Right renal cortex interstitium (tissue), 3 donors: Measurements from ENCODE around the gene IGSF9. TPM values are rescaled to one million over a fixed set of nuclear protein-coding genes. Genes with fewer than 3 reads are reported as not detected.

Experiments used
- DNase-seq, 3 donors: peaks; one replicate each; pipeline ENCODE4 v3.0.0-alpha.2; 2013; ENCODE audit warnings: low read depth in 3 of 3, low spot score in 2 of 3
- polyA plus RNA-seq, 3 donors: library from polyadenylated mRNA; unstranded; fragments of 120-200 nt; gene quantifications; one replicate each; pipeline ENCODE4 v1.2.1, GENCODE V29; 2013; ENCODE audit not compliant: insufficient read length in 3 of 3

IGSF9 gene
- polyA plus RNA-seq, 3 donors, result 10.7 to 11.6 (median 11.5) TPM

DNA sequence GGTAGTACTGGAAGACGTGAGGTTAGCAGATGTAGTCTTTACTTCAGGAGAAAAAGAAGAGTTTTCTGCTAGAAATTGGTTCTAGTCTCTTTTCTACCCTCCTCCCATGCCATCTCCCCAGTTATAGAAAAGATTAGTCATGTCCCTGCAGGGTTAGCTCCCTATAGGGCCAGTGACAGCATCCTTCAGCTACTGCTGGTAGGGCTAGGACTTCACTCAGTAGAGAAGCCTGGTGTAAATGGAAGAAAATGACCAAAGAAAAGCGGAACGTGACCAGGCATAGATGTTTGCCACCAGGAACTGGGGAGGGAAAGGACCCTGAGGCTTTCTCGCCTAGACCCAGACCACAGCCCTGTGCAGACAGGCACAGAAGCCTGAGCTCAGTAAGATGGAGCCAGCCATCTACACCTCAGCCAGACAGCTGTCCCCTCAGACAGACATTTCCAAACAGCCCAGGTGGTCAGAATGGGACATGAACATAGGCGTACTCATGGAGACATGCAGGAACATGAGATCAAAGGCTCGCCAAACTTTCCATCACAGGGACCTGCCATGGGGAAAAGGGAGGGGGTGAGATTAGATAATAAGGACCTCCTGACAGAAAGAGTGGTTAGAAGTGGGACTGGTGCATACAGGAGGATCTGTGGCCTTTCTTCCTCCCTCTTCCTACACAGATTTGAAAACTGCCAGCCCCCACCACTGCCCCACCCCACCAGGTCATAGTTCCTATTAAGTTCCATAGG is 32.1 kb upstream of the IGSF9 start:
- DNase-seq, result no peak

DNA sequence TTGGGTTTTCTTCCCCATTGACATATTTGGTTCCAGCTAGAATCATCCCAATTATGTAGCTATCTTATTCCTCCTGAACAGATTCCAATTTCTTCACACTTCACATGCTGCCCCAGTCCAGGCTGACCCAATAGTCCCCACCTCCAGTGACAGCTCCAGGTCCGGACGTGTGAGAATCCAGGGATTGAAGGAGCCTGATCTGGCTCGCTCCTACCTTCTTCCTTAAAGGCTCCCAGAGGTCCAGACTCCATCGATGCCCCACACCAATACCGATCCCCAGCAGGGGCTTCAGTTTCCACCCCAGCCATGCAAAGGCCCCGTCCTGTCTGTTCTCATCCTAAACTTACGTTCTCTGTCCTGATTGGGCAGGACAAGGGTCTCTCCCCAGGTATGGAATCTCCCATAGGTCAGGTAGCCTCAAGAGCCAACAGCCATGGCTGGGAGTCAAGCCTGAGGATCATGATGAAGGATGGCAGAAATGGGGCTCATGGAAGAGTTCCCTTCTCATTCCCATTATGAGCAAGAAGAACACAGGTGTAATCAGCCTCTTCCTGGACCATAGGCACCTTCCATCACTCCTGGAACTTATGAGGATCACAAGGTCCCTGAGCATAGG is 29.0 kb upstream of the IGSF9 start:
- no peak for DNase-seq

DNA sequence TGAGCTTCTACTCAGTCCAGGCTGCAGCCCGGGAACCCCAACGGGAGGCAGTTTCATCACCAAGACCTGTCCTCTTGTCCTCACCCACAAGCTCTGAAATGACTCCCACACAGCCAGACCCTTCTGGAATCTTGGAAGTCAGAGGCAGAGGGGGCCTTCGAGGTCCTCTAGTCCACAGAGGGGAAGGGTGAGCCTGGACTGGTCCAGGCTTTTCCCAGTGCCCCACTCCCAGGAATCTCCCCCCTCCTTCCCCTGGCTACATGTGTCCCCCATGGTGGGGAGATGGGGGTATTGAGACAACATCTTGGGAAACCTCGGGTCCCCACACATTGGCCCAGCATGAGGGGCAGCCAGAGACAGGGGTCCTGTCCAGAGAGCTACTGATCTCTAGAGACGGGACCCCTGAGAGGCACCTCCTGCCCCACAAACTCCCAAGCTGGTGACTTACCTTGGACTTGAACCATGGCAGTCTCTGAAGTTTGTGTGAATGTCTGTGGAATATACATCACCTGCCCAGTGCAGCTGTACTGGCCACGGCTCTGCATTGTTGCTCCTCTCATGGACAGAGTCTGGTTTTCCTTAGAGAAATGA is 28.0 kb upstream of the IGSF9 start:
- no peak for DNase-seq

DNA sequence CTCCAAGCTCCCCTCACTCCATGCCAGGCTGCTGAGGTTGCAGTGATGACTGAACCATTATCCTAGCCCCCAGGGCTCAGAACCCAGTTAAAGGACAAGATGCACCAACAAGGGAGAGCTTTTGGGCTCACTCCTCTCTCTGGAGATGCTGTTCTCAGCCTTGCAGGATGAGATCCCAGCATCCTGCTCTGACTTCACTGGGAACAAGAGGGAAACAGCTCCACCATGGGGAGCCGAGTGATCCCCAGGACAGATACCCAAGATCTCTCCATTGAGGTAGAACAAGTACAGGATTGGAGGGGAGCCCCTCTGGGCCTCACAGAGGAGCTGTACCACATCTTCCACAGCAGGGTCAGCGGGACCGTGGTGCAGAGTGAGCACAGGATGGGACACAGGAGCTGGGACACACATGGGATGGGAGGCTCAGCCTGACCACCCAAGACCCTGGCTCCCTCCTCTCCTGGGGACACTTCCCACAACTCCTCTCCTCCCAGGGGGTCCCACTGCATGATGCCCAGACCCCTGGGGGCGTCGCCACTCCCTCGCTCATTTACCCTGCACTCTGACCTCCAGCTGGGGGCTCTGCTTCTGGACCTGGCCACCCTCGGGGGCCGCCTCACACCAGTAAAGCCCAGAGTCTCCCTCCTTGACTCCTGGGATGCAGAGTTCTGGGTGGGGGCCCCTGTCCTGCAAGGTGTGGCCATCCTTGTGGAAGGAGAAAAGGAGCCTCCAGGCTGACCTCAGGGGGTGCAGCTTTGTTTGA is 27.2 kb upstream of the IGSF9 start:
- DNase-seq, result no peak

DNA sequence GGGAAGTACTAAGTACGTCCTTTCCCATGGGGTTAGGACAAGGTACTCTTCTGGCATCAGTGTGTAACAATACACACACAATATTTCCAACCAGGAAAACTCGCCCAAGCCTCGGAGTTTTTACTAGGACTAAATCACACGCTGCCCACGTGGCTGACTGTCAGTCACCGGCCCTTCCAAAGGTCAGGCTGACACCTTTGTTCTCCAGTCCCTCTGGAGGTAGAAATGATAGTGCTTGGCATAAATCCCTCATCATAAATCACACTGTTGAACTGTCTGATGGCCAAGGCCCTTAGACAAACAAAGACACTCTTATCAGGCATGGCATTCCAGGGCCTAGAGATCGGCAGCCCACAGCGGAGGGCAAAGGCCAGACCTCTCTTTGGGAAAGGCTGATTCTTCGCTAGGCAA is 25.5 kb upstream of the IGSF9 start:
- no peak for DNase-seq

DNA sequence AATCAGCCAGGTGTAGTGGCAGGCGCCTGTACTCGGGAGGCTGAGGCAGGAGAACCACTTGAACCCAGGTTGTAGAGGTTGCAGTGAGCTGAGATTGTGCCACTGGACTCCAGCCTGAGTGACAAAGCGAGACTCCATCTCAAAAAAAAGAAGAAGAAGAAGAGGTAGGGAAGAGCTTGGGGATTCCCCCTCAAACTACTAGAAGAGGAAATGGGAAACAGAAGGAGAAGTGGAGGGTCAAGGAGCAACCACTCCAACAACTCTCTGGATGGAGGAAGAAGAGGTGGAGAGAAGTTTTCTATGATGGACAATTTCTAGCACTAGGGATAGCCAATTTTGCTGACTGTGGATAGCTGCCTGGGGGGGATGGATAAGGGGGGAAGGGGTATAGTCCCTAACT is 23.5 kb upstream of the IGSF9 start:
- no peak for DNase-seq

DNA sequence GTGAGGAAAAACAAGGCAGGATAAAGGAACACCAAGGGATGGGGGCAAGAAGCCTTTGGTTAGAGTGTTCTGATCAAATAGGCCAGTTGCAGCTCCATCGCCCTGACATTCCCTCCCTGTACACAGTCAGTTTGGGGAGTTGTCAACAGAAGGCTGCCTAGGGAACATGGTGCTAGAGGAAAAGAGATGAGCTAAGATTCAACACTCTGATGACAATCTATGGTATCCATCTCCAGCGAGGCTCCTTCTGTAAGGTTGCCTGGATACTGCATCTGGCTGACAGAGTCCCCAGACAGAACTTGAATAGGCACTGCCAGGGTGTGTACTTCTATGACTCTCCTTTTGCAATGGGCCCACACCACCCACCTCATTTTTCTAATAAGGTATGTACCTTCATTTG is 19.9 kb upstream of the IGSF9 start:
- DNase-seq, result no peak

DNA sequence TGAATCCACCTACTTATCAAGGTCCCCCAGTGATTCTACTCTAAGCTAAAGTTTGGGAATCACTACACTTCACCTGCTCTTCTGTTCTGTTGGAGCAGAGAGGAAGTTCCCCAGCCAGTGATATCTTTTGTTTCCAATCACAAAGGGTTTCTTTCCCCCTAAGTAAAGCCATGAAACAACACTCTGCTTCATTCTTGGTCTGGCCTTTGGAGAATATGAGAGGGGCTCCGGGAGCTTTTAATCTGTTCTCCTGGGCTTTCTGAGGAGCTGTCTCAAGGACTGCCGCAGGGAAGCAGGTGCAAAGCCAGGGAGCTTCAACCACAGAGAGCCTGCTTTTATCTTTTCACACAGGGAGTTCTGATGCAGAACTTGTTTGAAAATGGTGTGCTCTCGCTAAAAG is 18.7 kb upstream of the IGSF9 start:
- no peak for DNase-seq

DNA sequence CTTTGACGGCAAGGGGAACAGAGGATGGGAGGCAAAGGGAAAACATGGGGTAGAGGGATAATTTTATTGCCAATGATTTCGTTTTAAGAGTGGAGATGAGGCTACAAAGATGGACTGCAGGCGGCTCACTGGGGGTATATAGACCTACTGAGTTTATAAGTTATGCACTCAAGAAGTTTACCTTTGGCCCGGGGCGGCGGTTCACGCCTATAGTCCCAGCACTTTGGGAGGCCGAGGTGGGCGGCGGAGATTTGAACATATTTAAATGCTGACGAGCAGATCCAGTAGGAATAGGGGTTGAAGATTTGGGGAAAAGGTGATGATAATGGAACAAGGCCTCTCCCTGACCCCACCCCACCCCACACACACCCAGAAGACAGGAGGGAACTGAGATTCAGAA is 16.8 kb upstream of the IGSF9 start:
- no peak for DNase-seq

DNA sequence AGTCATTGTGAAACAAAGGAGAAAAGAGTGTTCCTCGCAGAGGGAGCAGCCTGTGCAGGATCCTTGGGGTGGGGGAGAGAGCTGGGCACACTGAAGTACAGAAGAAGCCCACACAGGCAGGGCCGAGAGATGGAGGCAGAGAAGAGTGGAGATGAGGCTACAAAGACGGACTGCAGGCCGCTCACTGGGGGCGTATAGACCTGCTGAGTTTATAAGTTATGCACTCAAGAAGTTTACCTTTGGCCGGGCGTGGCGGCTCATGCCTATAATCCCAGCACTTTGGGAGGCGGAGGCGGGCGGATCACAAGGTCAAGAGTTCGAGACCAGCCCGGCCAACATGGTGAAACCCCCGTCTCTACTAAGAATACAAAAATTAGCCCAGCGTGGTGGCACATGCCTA is 16.2 kb upstream of the IGSF9 start:
- no peak for DNase-seq

DNA sequence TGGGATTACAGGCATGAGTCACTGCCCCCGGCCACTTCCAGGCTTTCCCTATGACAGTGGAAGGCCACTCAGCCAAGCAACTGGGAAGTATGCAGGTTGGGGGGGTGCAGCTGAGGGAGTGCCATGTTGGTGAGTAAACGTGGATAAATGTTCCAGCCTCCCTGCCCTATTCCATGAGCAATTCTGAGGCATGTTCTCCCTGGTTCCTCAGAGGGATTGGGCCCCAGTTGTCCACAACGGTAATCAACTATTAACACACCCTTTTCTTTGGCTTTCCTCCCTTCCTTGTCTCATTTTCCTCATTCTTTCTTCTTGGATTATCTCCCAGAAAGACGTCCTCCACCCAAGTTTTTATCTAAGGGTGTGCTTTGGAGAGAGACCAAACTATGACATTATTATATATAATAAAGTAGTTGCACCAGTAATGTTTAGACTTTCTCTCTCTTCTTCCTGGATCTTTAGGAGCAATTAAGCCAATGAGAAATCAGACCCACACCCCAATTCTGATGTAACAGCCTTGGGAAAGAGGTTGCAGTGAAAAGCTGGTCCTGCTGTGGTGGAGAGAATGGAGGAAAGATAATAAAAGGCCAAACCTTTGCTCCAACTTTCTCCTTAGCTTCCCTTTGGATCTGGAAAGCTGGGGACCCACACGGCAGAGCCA is 15.4 kb upstream of the IGSF9 start:
- DNase-seq, result no peak

DNA sequence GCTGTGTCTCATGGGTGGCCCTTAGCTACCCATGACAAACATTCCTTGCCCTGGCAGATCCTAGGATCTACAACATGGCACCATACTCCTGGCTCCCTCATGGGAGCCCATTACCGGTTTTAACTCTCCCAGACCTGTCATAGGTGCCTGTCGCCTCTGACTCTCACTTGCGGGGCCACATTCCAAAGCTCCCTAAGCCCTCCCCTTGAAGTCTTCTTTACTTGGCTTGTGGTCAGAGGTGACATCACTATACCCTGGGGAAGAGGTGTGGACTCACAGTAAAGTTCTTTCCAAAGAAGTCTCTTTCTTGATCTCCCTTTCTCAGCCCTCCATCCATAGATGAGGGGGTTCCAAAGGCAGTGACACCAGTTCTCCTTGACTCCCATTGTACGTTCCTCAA is 14.0 kb upstream of the IGSF9 start:
- DNase-seq, result no peak

DNA sequence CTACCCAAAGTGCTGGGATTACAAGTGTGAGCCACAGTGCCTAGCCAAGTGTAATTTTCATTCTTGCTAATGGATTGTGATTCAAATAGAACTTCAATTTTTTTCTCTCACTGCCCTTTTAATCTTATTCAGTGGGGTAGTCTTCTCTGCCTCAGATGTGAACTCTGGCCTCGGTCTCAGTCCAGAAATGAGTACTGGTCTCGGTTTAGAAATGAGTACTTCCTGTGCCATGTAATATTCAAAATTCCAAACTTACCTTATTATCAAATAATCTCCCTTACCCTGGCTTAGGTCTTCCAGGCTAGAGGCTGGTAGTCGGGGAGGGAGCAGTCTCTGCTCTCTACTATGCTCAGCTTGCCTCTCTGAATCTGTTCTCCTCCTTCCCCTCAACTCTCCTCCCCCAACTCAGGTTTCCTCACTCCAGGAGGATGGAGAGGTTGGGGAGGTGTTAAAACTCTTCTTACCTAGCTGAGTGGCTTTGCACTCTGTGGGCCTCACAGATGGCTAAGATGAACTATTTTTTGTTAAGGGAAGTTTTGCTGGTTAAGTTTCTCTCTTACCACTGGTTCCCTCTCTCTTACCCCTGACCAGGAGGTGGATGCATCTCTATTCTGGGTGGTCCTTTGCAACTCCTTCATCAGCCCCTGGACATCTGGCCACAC is 13.4 kb upstream of the IGSF9 start:
- no peak for DNase-seq

DNA sequence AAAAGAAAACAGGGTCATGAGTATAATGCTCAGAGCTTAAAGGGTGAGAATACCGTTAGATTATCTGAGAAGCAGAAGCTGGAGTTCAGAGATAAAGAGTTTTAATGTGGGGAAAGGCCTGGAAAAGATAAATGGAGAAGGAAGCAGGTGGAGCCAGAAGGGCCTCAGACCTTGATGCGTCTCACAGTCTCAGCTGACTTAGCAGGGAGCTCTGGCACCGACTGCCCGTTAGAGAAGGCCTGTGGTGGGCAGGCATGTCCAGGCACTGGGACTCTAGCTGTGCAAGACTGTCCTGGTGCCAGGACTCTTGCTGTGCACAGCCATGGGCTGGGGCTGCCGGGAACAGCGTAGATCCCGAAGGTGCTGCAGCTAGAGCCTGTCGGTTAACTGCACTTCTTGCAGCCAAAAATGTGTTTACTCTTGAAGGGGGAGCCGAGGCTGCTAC is 12.4 kb upstream of the IGSF9 start:
- no peak for DNase-seq

DNA sequence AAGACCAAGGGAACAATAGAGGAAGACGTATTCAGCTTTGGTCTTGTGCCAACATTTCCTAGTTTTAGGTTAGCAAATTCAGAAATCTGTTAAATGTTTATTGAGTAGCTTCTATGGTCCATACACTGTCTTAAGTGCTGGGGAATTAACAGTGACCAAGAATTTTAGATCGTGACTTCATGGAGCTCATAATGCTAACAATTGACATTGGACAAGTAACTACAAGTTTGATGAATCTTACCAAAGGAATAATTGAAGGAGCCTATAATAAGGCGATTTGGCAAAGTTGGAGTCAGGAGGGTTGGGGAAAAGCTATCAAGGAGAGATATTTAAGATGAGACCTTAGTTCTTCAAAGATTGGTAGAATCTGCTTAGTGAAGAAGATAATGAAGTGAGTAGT is 10.0 kb upstream of the IGSF9 start:
- no peak for DNase-seq

DNA sequence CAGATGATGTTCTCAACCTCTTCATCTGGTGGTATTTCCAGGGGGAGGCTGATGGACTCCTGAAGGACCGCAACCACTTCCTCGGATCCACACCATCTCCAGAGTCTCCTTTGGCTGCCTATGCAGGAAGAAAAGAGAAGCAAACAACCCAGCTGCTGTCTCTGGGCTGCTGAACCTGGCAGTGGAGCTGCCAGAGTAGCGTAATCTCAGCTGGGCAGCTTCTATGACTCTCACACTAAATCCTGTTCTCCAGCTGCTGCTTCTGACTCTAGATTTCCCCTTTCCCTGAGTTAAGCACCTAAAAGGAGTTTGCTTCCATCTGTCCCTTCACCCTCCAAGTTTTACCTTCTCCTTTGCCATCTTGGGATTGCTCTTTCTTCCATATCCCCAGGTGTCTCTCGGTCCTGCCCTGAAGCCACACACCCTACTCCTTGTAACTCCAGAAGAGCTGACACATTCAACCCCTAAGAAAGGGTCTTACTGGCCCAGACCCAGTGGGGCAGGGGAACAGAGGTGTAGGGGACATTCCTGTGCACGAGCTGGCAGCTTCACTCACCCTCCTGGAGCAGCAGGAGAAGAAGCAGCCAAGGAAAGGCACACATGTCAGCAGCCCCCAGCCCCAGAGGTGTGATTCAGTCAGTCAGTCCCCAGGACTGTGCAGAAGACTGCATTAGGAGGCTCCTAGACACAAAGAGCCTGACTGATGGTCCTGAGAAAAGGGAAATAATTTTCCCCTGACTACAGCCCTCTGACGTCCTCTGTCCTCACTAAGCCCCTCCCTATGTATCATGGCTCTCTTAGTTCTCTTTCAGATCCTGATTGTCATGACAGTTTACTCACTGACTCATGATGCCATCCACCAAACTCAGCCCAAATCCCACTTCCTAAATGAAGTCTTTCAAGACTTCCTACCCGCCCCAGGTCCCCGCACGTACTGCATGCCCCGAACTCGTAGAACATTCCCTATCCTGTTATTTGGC is 8.4 kb upstream of the IGSF9 start, which contains the start of gene SLAMF9:
TSS of gene SLAMF9 (minus strand) at position 702 of the 980 bp plus-strand sequence. CDS start at position 602, 100 bp downstream.
- no peak for DNase-seq

DNA sequence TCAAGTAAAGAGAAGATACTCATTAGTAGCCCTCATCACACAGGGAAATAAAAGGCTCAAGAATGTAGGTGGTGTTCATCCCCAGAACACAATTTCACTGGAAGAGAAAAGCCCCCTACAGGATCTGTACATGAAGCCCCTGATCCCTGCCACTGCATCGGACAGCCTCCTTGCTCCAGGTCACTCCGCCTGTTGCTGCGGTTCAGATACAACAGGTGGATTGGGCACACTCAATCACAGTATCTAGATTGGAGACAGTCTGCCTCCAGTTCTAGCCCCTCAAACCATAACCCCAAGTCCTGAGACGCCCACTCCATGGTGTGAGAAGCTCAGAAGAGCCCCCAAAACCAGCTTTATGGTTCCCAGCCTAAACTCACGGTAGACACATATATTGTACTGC is 7.5 kb upstream of the IGSF9 start:
- DNase-seq, result no peak

DNA sequence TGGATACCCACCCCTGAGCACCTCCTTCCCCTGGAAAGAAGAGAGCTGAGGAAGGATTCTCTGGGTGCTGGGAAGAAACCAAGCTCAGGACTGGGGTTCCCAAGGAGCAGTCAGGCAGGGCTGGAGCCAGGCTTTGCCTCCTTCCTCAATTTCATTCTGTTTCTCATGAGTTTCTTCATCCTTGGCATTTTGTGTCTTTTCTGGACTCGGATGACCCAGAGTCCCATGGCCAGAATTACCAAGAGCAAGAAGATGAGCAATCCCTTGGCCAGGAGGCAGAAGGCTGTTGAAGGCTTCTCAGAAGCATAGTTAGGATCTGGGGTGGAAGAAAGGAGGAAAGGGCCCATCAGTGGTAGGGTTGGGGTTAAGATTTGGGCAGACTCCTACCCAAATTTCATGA is 6.1 kb upstream of the IGSF9 start:
- no peak for DNase-seq

DNA sequence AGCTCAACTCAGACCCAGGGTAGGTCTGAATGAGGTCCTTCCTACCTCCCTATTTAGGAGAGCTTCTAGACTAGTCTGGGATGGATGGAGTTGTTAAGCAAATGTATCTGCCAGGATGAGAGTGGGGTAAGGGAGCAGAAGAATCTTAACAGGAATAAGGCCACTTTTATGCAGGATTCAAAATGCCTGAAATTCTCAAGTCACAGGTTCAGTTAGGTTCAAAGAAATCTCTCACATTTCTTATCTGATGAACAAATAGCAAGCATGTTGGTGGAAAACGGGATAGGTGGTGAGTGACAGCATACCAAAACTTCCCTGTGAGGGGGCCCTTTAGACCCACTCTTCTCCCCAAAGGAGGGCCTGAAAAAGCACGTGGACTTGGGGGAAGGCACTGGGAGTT is 5.6 kb upstream of the IGSF9 start:
- no peak for DNase-seq
